Measurements from ENCODE around the gene TEDC1.

TEDC1 gene

GRCh38 chr14:105461903-105462302 is 29.1 kb upstream of the TEDC1 start:
- ChIA-PET CTCF (no interaction called here), POLR2A (no interaction called here)
- DNase-seq (ENCODE audit: low read depth, low spot score) = no peak

GRCh38 chr14:105464501-105464900 is 26.5 kb upstream of the TEDC1 start:
- ChIA-PET POLR2A (no interaction called here), CTCF (interaction anchor here (1.1 to 1.2 kb wide), 2 partner anchors 16 kb away, joined by 3 to 4 read pairs; no protein-coding TSS in a partner anchor)
- no peak for TF ChIP-seq CTCF (IDR thresholded peaks at IDR 0.05; ENCODE audit: insufficient read depth, low read length, missing control alignments)
- H3K4me3 ChIP-seq (ENCODE audit: low read depth, low read length) = no peak overlapping the region
- no peak for DNase-seq (ENCODE audit: low read depth, low spot score)

More at GRCh38 chr14:105461903-105462302, 29.1 kb upstream of the TEDC1 start:
- no peak overlapping the region for H3K4me3 ChIP-seq (ENCODE audit: low read depth, low read length)
- TF ChIP-seq CTCF (IDR thresholded peaks at IDR 0.05; ENCODE audit: insufficient read depth, low read length, missing control alignments) = no peak

- ChIA-PET CTCF (interaction anchor here (1.0 to 1.1 kb wide), 2 partner anchors 15 to 17 kb away, joined by 4 read pairs; no protein-coding TSS in a partner anchor), POLR2A (no interaction called here)
- no peak for TF ChIP-seq CTCF (IDR thresholded peaks at IDR 0.05; ENCODE audit: insufficient read depth, low read length, missing control alignments)
These were observed 25.6 kb upstream of the TEDC1 start for GRCh38 chr14:105465209-105466031.

GRCh38 chr14:105466531-105467248 is 24.4 kb upstream of the TEDC1 start:
- ChIA-PET POLR2A (no interaction called here), CTCF (interaction anchor here (2.6 kb wide), 1 partner anchor 15 kb away, joined by 15 read pairs; no protein-coding TSS in a partner anchor)
- H3K4me3 ChIP-seq (ENCODE audit: low read depth, low read length) = no peak overlapping the region
- no peak for DNase-seq (ENCODE audit: low read depth, low spot score)
- TF ChIP-seq CTCF (IDR thresholded peaks at IDR 0.05; ENCODE audit: insufficient read depth, low read length, missing control alignments) = no peak

More at GRCh38 chr14:105465209-105466031, 25.6 kb upstream of the TEDC1 start:
- no peak for DNase-seq (ENCODE audit: low read depth, low spot score)
- no peak overlapping the region for H3K4me3 ChIP-seq (ENCODE audit: low read depth, low read length)

DNA sequence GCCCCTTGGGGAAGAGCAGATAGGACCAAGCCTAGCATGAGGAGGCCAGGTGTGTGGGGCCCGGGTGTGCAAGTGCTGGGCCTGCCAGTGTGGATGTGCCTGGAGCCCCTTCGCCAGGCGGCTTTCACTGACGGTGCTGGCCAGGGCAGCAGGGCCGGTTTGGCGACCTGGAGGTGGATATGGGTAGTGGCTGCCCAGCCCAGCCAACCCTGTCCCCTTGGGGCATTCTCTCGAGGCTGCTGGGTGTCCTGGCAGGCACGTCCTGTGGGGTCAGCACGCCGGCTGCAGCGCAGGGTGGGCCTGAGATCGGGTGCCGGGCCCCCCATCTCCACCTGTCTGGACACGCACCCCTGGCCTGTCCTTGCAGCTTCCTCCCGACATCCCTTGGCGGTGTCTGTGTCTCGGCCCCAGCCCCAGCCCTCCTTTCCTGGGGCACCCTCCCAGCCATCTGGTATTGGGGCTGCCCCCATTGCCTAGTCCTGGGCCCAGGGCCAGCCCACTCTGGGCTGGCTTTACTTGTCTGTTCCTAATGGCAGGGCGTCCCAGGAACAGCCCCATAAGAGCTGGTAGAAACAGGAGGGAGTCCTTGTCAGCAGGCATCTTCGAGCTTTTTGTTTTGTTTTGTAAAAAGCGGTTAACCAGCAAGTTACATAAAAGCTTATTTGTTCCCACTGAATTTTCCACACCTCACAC is 23.7 kb upstream of the TEDC1 start:
- ChIA-PET CTCF (interaction anchor here (1.5 to 2.6 kb wide), 2 partner anchors 14 to 61 kb away, joined by 6 to 15 read pairs; no protein-coding TSS in a partner anchor), POLR2A (no interaction called here)
- TF ChIP-seq CTCF (IDR thresholded peaks at IDR 0.05; ENCODE audit: insufficient read depth, low read length, missing control alignments) = no peak
- no peak overlapping the region for H3K4me3 ChIP-seq (ENCODE audit: low read depth, low read length)
- no peak for DNase-seq (ENCODE audit: low read depth, low spot score)
